ENCODE data around the gene GRIN3A.
"Not testable (repeated sequence)": the region's sequence is repeated elsewhere in the genome, so short reads cannot be mapped to it uniquely, and the experiment has no call there.

Gene GRIN3A

GRCh38 chr9:101574731-101575333 lies 163.6 kb downstream of the GRIN3A start:
- no peak for DNase-seq

GRCh38 chr9:101572316-101572715 lies 166.1 kb downstream of the GRIN3A start:
- no peak for DNase-seq

- no peak for DNase-seq
These were observed 167.3 kb downstream of the GRIN3A start for GRCh38 chr9:101571114-101571513.

GRCh38 chr9:101569741-101570501 lies 168.5 kb downstream of the GRIN3A start:
- no peak for DNase-seq

- no peak for DNase-seq
These were observed 170.6 kb downstream of the GRIN3A start for GRCh38 chr9:101567725-101568350.

GRCh38 chr9:101566904-101567724 lies 171.3 kb downstream of the GRIN3A start:
- no peak for DNase-seq

GRCh38 chr9:101564252-101564651 lies 174.2 kb downstream of the GRIN3A start:
- DNase-seq: no peak

GRCh38 chr9:101562966-101563365 lies 175.5 kb downstream of the GRIN3A start:
- no peak for DNase-seq

- no peak for DNase-seq
These were observed 176.7 kb downstream of the GRIN3A start for GRCh38 chr9:101561740-101562139.

- not testable (repeated sequence) for DNase-seq
These were observed 188.9 kb downstream of the GRIN3A start for GRCh38 chr9:101549472-101550098.

- no peak for DNase-seq
These were observed 195.2 kb downstream of the GRIN3A start for GRCh38 chr9:101543098-101543735.

- no peak for DNase-seq
These were observed 198.4 kb downstream of the GRIN3A start for GRCh38 chr9:101540069-101540468.

GRCh38 chr9:101536938-101537337 lies 201.5 kb downstream of the GRIN3A start:
- DNase-seq: no peak

GRCh38 chr9:101536351-101536750 lies 202.1 kb downstream of the GRIN3A start:
- no peak for DNase-seq

- peak; percentile 100 for DNase-seq
These were observed 204.9 kb downstream of the GRIN3A start, which contains the start of gene RNF20 for GRCh38 chr9:101533334-101534204. TSS of gene RNF20 (plus strand) at chr9:101533853. CDS start at chr9:101535424, 1,571 bp downstream.

GRCh38 chr9:101530076-101530711 lies 208.3 kb downstream of the GRIN3A start:
- DNase-seq: peak; percentile 49

GRCh38 chr9:101528015-101528414 lies 210.4 kb downstream of the GRIN3A start:
- DNase-seq: no peak

- no peak for DNase-seq
These were observed 211.4 kb downstream of the GRIN3A start for GRCh38 chr9:101527066-101527465.

- no peak for DNase-seq
These were observed 214.1 kb downstream of the GRIN3A start for GRCh38 chr9:101524371-101524770.

Data from stimulated activated naive CD4-positive, alpha-beta T cell treated with Interleukin-2 at 50 U/mL for 16 hours (primary cell).